GM20431 (cell line): ENCODE results near the gene AGPAT4.
"Not testable (repeated sequence)": the region's sequence is repeated elsewhere in the genome, so short reads cannot be mapped to it uniquely, and the experiment has no call there.

ENCODE experiments used
- in situ Hi-C: fragments of 300-500 bp; cut with MseI, MboI; formaldehyde crosslinking; loops from one replicate; pipeline ENCODE4 v1.15.0; 2020; ENCODE audit warnings: low sequenced_read_pairs; ENCODE audit not compliant: unreplicated experiment

Gene AGPAT4

GRCh38 chr6:161211380-161212035 is 62.4 kb downstream of the AGPAT4 start:
- in situ Hi-C loops = no loop called here

GRCh38 chr6:161210857-161211256 is 63.0 kb downstream of the AGPAT4 start:
- in situ Hi-C loops = no loop called here

- in situ Hi-C loops = no loop called here
These were observed 66.7 kb downstream of the AGPAT4 start for GRCh38 chr6:161207200-161207599.

- in situ Hi-C loops = no loop called here
These were observed 68.8 kb downstream of the AGPAT4 start for GRCh38 chr6:161204866-161205557.

- in situ Hi-C loops = no loop called here
These were observed 73.1 kb downstream of the AGPAT4 start for GRCh38 chr6:161200610-161201370.

- in situ Hi-C loops = no loop called here
These were observed 74.0 kb downstream of the AGPAT4 start for GRCh38 chr6:161199850-161200249.

- in situ Hi-C loops = no loop called here
These were observed 74.9 kb downstream of the AGPAT4 start for GRCh38 chr6:161198783-161199460.

- in situ Hi-C loops = no loop called here
These were observed 75.7 kb downstream of the AGPAT4 start for GRCh38 chr6:161198176-161198575.

- in situ Hi-C loops = no loop called here
These were observed 78.5 kb downstream of the AGPAT4 start for GRCh38 chr6:161195386-161195785.

GRCh38 chr6:161194374-161194773 is 79.5 kb downstream of the AGPAT4 start:
- in situ Hi-C loops = no loop called here

- in situ Hi-C loops = no loop called here
These were observed 81.0 kb downstream of the AGPAT4 start for GRCh38 chr6:161192636-161193411.

- in situ Hi-C loops = no loop called here
These were observed 82.2 kb downstream of the AGPAT4 start for GRCh38 chr6:161191671-161192070.

- in situ Hi-C loops = no loop called here
These were observed 82.9 kb downstream of the AGPAT4 start for GRCh38 chr6:161191007-161191406.

GRCh38 chr6:161189891-161190290 is 84.0 kb downstream of the AGPAT4 start:
- in situ Hi-C loops = no loop called here

- in situ Hi-C loops = no loop called here
These were observed 85.1 kb downstream of the AGPAT4 start for GRCh38 chr6:161188547-161189465.

- in situ Hi-C loops = no loop called here
These were observed 87.6 kb downstream of the AGPAT4 start for GRCh38 chr6:161186173-161186769.

- in situ Hi-C loops = no loop called here
These were observed 92.7 kb downstream of the AGPAT4 start for GRCh38 chr6:161181121-161181520.

- in situ Hi-C loops = not testable (repeated sequence)
These were observed 95.7 kb downstream of the AGPAT4 start for GRCh38 chr6:161178155-161178554.
